ENCODE measurements around the gene ESRRG.

The ESRRG gene

DNA sequence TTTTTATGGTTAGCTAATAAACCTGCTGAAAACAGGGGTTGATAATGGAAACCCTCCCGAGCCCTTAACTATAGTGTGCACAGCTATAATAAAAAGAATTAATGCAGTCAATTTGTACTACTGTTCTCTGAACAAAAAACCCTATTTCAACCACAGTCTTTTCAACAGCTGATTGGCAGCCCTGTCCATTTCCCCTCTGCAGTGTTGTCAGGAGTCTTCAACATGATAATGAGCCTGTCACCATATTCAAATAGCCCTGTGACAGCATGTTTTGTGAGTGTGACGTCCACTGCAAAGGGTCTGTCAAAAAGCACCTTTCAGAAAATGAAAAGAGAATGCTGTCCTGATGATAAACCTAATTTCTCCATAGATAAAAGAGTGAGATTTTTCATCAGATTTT is 92.7 kb downstream of the ESRRG start:
- peak; percentile 6 for DNase-seq (ENCODE audit: low read depth, low spot score)

DNA sequence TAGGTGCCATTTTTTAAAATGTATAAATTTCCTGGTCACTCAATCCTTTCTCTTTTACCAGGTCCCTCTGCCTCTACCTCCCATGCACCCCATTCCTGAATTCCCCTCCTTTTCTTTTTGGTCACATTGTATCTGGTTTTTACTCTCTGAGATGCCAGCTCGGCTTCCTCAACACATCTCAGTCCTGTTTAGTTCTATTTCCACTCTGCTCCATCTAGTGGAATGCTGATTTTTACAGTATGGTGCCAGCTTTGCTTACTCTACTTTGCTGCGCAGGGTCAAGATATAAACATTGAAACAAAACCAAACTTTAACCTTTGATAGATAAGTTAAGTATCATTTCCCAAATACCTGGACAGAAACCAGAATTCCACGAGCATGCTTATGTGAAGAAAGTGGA is 96.0 kb downstream of the ESRRG start:
- no peak for DNase-seq (ENCODE audit: low read depth, low spot score)

DNA sequence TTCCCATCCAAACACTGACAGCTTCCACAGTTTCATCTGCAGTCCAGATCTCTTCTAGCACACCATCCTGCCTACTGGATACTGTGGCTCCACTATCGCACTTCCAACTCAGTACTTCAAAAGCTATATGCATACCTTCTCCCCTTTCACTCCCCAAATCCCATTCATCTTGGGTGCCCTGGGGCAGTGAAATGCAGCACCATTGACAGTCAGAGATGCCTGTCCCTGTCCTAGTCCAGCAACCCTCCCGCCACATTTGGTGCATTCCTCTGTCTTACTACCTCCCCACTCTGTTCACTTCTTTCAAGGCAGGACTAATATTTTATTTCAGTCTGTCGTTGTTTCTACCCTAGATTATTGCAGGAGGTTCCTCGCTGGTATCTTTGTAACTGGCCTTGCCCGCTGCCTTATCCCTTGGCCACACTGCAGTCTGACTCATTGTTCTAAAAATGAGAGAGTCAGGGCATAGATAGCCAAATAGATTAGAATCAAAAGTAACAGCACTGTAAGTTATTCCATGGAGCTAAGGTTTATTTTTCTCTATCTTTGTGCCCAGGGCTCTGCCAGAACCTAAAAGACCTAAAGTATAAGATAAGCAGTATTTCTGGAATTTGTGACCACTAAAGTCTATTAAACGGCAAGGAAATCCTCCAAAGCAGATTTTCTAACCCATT is 96.7 kb downstream of the ESRRG start:
- peak; percentile 83 for DNase-seq (ENCODE audit: low read depth, low spot score)

DNA sequence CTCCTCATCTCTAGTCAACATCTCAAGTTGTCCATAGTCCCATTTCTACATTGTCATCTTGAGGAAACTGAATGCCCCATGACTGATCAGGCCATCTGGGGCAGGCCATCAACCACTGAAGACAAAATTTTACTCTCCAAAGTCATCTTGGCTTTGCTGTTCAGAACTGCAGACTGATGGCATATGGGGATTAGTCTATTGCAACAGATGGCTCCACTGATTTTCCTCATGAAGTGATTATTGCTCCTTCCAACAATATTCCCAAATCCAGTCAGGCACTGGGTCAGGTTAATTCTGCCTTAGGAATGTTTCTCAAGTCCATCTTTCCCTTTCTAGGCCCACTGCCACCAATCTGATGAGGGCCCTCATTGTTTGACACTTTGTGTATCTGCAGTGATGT is 101.7 kb downstream of the ESRRG start:
- DNase-seq (ENCODE audit: low read depth, low spot score), result no peak

DNA sequence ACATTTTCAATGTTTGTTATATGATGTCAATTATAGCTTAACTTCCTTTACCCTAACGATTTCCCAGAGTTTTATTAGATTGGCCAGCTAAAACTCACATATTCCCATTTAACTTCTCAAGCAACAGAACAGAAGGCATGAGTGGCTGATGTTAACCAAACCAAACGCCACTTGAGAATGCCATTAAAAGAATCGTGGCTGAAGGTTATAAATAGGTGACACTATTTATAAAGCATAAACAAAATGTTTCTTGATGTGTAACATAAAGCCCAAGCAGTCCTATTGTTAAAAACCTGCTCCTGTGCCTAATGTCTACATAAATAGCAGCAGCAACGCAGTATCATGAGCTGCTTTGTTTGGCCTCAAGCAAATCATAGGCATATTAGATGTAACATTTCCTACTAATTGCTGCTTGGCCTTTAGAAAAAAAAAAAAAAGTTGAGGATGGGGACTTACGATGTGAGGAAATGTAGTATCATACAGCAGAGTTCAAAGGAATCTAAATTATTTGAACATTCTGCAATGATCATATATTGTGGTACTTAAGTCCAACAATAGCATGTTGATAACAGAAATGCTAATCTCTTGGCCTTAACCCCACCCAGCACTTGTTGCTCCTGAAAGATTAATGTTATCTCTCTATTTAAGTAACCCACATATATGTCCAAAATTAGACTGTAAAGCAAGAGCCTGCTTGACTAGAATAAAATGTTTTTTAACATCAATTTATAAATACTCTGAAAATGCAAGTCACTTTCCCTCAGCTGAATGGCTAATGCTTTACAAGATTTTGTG is 106.0 kb downstream of the ESRRG start:
- DNase-seq (ENCODE audit: low read depth, low spot score), result no peak

DNA sequence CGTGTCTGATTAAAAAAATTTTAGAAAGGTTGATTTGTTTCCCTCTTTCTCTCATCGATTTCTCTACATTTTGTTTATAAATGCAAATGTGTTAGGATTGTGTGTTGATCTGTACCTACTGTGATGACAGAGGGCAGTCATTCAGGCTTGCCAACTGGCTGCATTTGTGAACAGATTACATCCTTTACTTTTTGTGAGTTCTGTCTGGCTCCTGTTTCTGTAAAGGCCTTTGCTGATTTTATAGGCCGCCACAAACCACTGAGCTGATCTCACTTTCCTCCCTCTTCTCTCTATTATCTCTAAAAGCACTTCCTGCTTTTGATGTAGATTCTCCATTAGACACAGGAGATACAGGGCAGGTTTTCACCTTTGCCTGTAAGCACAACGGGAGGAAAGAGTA is 106.8 kb downstream of the ESRRG start:
- DNase-seq (ENCODE audit: low read depth, low spot score), result no peak

DNA sequence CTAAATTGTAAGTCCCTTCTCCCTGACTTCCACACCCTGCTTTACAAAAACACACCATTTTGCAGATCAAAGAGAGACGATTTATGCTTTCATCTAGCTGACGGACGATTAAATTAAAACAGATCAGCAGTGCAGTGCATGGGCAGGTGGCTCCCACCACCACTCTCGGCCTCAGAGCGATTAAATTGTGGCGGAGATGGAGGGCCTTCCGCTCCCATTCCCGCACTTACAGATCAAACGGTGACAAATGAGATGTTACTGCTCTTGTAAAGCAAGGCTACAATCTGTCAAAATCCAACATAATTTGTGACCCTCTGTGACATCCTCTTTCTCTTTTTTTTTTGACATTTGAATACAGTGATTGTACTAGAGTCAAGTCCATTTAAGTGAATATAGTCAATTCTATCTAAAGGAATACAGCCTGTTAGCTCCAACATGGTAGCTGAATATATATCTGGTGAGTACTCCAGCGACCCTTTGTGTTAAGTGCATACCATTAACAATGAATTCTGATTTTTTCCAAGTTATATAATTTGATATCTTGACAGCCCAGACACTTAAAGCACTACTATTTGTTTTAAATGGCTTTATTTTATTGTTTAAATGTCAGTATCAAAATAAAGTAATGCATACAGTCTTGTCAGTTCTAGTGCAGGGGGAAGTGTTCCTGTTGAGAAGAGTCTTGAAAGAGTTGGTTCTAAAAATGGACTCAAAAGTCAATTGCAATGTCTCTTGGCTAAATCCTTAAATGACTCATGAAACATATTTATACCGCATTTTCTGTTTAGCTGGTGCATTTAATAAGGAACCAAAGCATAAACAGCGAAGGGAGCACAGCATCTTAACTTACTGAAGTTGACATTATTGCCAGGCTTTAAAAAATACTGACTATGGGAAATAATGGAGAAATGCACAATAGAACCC is 109.0 kb downstream of the ESRRG start:
- no peak for DNase-seq (ENCODE audit: low read depth, low spot score)

DNA sequence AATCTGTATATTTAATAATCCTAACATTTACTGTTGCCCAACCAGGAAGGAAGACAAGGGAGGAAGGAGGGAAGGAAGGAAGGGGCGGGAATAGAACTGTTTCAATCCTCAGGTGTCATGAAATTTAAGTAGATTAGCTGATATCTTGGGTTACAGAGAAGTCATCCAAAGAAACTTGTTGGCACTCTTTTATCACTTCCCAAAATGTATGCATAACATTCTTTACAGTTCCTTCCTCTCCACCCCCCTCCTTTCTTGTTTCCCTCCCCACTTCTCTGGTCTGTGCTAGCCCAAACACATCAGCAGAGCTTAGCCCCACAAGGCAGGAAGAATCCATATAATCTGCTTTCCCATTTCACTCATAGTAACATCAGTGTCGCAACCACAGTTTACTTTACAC is 110.9 kb downstream of the ESRRG start:
- no peak for DNase-seq (ENCODE audit: low read depth, low spot score)

DNA sequence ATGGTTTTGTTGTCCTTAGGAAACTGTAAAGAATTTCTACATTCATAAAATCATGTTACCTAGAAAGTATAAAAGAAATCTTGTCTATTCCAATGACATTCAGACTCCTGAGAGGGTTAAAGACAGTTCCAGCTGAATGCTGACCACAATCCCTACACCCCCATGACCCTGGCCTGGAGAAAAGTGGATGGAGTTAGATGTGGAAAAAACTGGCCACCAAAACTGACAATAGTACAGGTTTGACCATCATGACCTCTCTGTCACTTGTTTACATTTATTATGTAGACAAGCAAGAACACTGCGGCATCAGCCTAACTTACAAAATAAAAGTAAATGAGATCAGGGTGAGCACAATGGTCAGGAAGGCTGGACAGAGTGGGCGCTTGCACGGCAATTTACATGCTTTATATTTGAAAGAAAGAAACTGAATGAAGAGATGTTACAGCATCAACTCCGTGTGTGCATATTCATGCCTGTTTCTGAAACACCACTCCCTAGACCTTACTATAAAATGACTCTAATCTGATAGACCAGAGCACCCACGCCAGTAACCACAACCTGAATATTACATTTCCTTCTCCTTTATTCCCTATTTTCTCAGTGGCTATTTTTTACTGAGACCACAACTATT is 116.0 kb downstream of the ESRRG start:
- DNase-seq (ENCODE audit: low read depth, low spot score), result no peak

DNA sequence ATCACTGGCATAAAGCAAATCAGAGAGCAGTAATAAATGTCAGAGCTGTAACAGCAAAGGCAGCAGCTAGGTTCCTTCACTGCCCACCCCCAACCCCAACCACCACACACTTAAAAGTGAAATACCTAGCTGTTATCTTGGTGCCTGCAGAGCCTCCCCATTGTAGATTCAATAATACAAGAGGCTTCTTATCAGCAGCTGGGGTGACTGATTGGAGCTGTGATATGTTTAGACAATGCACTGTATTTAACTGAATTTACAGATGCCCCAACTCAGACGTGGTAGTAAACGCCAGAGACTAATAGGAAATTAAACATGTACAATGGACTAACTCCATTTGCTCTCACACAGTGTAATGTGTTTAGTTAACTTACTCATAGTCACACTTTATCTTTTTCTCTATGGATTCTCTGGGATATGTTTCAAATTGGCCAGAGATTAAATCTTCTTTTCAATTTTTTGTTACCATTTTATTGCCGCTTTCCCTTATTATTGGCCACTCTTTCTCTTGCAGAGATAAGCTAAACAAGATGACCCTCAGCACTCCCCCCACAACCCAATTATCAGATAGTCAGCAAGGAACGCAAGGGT is 117.1 kb downstream of the ESRRG start:
- no peak for DNase-seq (ENCODE audit: low read depth, low spot score)

DNA sequence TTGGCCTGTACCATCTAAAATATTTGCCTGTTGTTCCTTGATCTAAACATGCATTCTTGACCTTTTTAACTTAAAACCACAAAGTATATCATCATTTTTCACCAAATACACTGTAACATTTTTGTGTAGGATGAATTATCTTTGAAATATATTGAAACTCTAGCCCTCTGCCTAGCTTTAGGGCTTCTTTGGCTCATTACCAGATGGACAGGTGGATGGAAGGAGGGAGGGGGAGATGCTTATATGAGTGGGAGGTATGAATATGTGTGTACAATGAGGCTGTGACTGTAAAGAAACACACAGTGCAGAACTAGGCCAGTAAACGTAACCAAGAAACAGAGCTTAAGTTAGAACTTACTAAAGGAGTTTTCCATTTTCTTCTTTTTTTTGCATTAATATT is 118.5 kb downstream of the ESRRG start:
- no peak for DNase-seq (ENCODE audit: low read depth, low spot score)

DNA sequence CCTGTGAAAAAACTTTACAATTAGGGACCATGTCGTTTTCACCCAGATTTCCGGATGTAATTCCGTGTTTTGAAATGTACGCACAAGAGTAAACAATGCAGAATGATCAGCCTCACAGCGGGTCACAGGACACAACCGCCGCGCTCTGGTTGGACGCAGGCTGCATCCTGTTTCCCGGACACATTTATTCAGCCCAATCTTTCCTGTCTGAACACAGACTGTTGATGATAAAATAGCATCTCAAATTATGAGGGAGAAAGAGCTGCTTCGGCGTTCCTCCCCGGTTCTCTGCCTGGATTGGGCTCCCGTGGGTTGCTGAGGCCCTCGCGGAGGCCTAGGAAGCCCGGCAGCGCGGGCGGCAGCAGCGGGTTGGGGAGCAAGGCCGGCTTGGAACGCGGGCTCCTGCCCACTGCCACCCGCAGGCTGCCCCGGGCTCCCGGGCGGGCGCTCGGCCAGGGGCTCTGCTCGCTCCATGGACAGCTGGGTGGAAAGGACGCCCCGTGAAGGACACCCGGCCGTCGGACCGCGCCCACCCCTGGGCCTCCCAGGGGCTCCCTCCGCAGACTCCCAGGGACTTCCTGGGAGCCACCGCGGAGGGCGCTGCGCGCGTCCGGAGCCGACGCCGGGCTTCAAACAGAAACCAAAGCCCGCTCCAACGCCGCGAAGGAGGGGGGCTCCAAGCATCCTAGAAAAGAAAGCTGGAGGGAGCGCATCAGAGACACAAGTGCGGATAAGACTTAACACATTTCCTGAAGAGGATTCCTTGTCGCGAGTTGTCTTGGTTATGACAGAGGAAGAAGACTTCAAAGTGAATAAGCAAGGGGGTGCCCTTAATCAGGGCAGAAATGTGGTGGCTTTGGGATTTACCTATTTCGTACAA is 122.3 kb downstream of the ESRRG start:
- peak; percentile 83 for DNase-seq (ENCODE audit: low read depth, low spot score)

DNA sequence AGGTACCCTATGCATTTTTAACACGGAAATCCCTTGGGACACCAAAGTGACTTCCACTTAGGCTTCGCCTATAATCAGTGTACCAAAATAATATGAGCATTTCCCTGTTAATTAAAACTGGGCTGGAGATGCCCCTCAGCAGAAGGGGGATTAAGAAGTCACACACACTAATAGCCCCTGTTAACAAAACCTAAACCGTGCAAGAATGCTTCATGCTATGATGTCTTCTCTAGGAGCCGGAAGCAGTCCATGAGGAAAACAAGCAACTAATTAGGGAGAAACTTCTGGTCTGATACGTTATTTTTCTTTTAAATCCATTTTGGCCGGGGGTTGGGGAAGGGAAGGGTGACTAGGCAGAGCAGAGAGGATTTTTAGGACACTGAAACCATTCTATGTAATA is 123.4 kb downstream of the ESRRG start:
- DNase-seq (ENCODE audit: low read depth, low spot score), result no peak

DNA sequence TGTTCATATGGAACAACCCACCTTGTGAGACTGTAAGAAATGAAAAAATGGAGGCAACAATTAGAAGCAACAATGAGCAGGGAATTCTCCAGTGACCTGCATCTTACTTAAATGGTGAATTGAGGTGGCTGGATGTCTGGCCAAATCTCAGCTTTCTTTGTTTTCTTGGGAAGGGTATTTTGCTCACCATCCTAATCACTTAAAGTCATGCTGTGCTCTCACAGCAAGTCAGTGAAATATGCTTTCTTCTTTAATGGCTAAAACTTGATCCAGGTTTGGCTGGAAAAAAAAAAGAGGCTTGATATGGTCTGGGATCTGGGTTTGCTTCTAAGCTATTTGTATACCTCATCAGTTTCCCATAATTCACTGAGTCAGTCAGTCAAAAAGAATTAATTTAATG is 124.8 kb downstream of the ESRRG start:
- DNase-seq (ENCODE audit: low read depth, low spot score), result peak; percentile 14

DNA sequence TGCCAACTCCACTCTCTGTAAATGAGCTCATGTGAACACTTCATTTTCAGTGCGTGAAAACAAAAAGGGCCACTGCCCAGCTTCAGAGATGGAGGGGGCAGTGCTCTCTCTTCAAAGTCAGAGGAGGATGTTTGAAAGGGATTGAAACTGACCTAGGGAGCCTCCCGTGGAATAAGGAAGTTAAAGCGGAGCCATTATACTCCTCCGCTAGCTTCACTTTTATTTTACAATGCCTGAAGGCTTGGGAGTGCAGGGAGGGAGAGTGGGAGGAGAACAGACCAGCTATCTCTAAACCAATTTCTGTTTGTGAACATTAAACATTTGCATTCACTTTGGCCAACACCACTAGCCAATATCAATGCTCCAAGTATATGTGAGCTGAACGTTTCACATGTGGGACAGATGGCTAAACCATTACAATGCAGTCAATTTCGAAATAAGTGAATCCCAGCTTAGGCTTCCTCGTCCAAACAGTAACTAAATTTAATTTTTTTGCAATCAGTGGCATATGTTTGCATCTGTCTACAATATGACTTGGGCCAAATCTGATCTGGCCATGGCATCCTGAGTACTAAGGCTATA is 126.9 kb downstream of the ESRRG start:
- no peak for DNase-seq (ENCODE audit: low read depth, low spot score)

DNA sequence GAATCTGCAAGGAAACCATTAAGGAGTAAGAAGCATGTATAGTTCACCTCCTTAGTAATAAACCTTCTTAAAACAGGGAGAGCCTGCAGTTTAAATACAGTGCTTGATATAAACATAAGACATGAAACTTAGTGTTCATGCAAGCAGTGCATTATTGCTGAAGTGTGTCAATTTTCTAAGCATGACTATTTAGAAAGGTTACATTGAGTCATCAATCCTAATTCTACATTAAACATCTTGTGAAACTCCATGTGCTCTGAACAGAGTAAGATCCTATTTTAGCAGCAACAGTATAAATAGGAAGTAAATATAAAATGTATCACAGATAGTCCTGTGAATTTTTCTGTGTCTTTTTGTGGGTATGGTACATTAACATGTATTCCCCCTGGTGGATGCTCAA is 135.5 kb downstream of the ESRRG start:
- no peak for DNase-seq (ENCODE audit: low read depth, low spot score)

DNA sequence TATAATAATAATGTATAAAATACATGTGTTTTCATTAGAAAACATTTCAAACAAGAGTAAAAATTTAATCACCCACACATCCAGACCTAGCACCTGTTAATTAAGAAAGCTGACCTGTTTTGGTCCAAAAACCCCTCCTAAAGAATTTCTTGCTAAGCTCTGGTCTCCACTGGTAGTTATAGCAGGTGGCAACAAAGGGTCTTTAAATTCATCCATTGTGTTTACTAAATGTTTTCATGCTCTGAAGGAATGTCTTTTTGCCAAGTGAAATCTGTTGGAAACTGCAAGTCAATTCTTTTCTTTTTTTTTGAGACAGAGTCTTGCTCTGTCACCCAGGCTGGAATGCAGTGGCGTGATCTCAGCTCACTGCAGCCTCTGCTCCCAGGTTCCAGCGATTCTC is 141.1 kb downstream of the ESRRG start:
- DNase-seq (ENCODE audit: low read depth, low spot score), result no peak

DNA sequence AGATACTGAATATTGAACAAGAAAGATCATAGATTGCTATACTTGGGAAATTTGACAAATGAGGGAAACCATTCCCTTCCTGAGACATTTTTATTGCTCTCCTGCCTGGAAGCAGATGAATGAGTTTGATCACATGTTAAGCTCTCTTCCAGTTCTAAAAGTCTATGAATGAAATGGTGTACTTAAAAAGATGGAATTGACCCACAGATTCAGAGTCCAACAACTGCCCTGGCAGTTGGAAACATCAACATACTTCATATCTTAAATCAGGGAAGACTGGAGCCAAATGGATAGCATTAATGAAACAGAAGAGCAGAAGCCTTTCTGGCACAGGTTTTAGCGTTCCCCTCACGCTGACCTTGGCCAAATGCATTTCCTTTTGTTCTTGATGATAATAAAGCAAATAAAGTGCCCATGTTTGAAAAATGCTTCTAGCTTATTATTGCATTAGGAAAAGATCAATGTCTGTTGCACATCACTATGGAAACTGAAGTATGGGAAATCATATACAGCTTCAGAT is 142.6 kb downstream of the ESRRG start:
- no peak for DNase-seq (ENCODE audit: low read depth, low spot score)

DNA sequence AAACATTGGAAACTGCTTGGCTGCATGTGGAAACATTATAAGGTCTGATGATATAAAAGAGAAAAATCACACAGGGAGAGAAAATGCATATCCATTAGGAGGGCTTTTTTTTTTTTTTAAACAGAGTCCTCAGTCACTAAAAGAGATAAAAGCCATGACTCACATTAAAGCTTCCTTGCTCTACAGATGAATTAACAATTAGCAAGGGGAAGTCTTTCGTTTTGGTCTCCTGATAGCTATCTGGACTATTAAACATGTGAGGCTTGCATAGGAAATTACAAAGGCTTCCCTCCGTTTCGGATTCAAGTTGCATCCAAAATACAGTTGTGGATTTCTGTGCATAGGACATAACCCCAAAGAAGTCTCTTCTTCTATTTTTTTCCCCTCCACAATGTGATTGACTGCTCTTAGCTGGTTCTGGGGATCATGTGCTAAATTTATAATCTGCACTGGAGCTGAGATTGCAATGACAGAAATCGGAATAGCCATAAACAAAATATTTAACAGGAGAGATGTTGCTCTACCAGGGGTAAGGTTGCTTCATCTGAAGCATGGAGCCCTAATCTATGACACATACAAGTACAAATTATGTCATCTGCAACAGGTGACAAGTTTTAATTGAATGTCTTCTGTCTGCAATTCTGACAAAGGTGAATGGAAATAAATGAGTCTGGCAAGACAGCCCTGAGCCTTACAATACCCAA is 146.8 kb downstream of the ESRRG start:
- DNase-seq (ENCODE audit: low read depth, low spot score), result no peak

Data from ELF-1 (cell line).